Muscle of back (tissue), 11 donors: ENCODE results near the gene STYX. TPM values are rescaled to one million over a fixed set of nuclear protein-coding genes. Genes with fewer than 3 reads are reported as not detected.

Experiments used
- DNase-seq, 3 donors: peaks; one replicate each; pipeline versions ENCODE4 v3.0.0 to v3.0.0-alpha.2; 2013
- polyA plus RNA-seq, 10 donors: library from polyadenylated mRNA; unstranded; fragments of 120-200 nt; gene quantifications; one replicate each; pipeline ENCODE4 v1.2.1, GENCODE V29; 2013; ENCODE audit not compliant: insufficient read length in 10 of 10

Gene STYX
- polyA plus RNA-seq, 10 donors, result 11.3 to 16.6 (median 14.6) TPM

DNA sequence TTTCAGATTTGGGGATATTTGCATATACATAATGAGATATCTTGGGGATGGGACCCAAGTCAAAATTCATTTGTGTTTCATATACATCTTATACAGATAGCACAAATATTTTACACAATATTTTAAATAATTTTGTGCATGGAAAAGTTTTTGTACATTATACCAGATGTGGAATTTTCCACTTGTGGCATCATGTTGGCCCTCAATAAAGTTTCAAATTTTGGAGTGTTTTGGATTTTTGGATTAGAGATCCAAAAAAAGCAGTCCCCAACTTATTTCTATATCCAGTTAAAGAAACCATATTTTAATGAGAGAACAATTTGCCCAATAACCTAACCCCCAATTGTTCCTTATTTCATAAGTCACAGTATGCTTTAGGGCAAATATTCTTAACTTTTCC lies 56.9 kb downstream of the STYX start:
- DNase-seq, result no peak

- DNase-seq, result no peak
Measured at GRCh38 chr14:52789118-52789517, 59.2 kb downstream of the STYX start.

DNA sequence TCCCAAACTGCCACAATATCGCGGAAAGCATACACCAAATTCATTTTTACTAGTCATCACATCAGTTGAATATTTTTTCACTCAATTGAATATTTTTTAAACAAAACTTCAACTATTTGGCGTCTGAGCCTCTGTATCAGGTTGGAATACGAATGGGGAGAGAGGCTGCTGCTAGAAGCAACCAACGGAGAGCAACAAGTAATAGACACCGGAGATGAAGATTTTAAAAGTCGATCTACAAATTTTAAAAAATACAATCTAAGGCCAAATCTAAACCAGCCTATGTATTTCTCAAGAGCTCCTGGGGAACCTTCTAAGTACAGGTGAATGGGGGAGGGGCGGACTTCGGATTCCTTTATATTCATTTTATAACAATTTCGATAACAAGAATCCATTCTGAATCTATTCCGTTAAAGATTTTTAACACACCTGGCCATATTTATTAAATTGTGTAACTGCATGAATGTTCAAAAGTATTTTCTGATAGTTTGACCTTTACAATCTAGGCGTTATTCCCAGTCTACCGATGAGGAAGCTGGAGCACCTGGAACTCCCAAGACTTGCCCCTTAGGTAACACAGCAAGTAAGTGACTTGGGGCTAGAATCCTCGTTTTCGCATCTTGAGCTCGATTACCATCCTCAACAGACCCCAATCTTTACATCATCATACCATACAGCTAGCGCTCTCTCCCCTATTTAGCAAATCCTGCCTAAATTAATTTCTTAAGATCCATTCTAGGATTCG lies 60.2 kb downstream of the STYX start:
- no peak for DNase-seq

DNA sequence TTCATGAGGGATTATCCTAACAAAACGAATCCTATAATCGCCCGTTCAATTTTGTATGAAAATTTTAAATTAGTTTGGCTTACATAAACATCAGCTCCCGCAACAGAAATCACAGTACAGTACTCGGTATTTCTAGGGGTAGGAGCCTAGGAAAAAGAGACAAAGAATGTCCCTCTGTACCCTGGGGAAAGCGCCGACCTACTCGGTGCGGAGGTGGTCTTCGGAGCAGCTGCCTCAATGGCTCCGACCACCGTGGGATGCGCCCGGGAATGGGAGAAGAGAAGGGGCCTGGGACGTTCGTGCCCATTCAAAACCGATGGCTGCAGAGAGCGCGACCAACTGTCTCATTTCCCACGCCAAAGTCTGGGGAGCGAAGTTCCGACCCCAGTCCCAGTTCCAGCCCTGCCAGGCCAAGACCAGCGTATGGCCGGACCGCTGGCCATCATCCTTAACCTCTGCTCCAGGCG lies 60.8 kb downstream of the STYX start:
- DNase-seq, result no peak

- peak; percentile 80 to 94 (median 87) for DNase-seq
Measured at GRCh38 chr14:52791223-52792096, 61.5 kb downstream of the STYX start, which contains the start of gene GNPNAT1. Gene GNPNAT1, minus strand, starts transcription at chr14:52791607. Its CDS starts 6,957 bp downstream, at chr14:52784650.

DNA sequence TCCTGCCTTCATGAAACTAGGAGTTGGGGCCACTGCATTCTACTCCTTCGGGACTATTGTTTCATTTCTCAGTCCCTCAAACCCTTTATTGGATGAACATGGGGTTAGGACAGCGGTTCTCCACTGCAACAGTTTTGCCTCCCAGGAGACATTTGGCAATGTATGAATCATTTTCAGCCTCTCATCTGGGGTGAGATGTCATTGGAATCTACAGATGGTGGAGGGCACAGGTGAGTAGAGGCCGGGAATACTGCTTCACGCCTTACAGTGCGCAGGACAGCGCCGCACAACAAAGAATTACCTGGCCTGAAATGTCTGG lies 62.1 kb downstream of the STYX start:
- DNase-seq, result no peak

DNA sequence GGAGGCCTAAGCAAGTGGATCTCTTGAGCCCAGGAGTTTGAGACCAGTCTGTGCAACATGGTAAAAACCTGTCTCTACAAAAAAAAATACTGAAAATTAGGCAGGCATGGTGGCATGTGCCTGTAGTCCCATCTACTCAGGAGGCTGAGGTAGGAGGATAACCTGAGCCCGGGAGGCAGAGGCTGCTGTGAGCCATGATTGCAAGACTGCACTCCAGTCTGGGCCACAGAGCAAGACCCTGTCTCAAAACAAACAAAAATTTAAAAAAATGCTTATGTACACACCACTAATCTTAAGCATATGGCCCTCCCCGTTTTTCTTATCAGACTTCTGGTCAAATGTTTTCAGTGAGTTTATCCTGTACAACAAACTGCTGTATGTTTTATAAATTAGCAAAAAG lies 63.1 kb downstream of the STYX start:
- no peak for DNase-seq

- no peak for DNase-seq
Measured at GRCh38 chr14:52797653-52798052, 67.7 kb downstream of the STYX start.

DNA sequence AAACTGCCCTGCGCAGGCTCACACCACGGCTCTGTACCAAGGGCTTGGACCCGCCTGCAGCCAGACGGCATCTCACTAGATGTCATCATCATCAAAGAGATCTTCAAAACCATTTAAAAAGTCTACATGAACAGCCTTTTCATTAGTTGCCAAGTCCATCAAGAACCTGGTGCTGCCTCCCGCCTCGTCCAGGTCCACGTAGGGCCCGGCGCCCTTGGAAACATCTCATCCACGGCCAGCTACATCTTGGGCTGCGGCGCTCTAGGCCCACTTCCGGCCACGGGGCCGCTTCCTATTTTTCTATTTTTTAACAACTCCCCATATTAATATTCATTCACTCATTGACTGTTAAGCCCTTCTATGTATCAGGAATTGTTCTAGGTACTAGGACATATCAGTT lies 68.9 kb downstream of the STYX start:
- no peak for DNase-seq

- peak; percentile 69 to 84 (median 77) for DNase-seq
Measured at GRCh38 chr14:52801014-52801712, 71.2 kb downstream of the STYX start.

DNA sequence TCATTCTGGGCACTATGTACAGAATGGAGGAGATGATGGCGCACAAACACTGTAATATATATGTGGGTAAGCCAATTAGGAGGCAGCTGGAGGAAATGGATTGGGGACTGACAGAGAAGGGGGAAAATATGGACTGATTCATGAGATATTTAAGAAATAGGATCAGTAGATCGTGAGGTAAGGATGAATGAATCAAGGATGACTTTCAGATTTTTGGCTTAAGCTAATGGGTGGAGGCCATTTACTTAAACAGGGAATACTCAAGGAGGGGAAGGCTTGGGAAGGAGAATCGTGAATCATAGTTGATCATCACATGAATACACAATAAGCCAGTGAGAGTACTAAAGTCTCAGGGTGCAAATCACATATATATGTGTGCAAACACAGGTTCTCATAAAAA lies 72.6 kb downstream of the STYX start:
- DNase-seq, result peak; percentile 34 to 58 (median 48)

- DNase-seq, result no peak
Measured at GRCh38 chr14:52806115-52806514, 76.1 kb downstream of the STYX start.

DNA sequence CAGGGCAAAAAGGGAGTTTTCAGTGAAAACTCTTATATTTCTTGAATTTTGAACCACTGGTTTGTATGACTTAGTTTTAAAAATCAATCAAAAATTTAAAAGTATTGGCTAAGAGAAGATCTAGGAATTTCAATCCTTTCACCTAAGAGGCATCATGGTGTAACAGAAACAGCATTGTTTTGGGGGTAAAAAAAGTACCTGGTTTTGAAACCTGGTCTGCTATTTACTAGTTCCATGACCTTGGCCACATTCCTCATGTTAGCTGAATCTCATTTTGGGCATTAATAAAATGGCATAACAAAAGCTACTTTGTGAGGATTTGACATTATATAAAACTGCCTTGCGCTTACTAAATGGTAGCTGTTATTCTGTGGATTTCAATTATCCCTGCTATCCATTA lies 78.1 kb downstream of the STYX start:
- no peak for DNase-seq

DNA sequence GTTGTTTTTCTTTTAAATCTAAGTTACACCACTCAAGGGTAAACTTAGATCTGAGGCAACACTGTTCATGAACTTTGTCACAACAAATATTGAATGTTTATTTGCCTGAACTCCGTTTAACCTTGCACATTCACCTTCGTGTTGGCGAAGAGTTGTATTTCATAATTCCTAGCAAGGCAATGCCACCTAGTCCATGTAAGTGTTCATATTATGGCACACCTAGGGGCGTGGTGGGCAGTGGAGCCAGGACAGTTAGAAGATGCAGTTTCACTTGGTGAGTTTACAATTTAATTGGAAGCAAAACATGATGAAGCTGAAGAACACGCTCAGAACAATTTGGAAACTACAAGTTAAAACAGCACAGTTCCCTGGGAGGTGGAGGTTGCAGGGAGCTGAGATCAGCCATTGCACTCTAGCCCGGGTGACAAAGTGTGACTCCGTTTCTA lies 91.9 kb downstream of the STYX start:
- no peak for DNase-seq

DNA sequence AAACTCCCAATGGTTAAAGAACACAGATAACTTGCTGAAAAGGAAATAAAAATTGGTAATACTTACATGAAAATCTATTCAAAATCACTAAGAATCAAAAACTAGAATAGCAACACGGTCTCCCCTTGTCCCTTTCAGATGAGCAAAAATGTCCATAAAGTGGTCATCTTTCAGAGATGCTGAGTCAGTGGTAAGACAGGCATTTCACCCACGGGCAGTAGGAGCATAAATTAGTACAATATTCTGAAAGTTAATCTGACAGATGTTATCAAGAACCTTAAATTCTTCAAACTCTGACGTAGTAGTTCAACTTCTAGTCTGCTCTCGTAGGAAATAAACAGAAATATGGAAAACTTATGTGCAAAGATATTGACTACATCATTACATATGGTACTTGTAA lies 94.5 kb downstream of the STYX start:
- DNase-seq, result no peak

Other genes starting within 250 kb of the STYX start
- 1 to 10 TPM; 5.9 to 8.6 (median 7.0) TPM for gene TXNDC16, start 177.7 kb upstream of the STYX start, polyA plus RNA-seq
- 1 to 10 TPM; 3.2 to 5.5 (median 4.0) TPM for gene GPR137C, start 177.3 kb upstream of the STYX start, polyA plus RNA-seq
- 10 to 100 TPM; 11.8 to 21.4 (median 18.0) TPM for gene ERO1A, start 34.6 kb upstream of the STYX start, polyA plus RNA-seq
- 100 to 1,000 TPM in 5 of 10 donors, 10 to 100 TPM in 5; 79.3 to 123 (median 101) TPM for gene PSMC6, start 23.0 kb upstream of the STYX start, polyA plus RNA-seq
- gene GNPNAT1, start 61.4 kb downstream of the STYX start, polyA plus RNA-seq, result 10 to 100 TPM; 12.7 to 21.3 (median 15.9) TPM
- gene FERMT2, start 220.9 kb downstream of the STYX start, polyA plus RNA-seq, result 100 to 1,000 TPM in 7 of 10 donors, 10 to 100 TPM in 3; 91.5 to 129 (median 109) TPM